ENCODE measurements around the gene IL17REL. TPM values are rescaled to one million over a fixed set of nuclear protein-coding genes. Genes with fewer than 3 reads are reported as not detected.
A peak's percentile ranks its signal among the peaks of the same experiment; 100 is the strongest.

IL17REL gene
- total RNA-seq, 6 experiments from 2014 or later = not detected

DNA sequence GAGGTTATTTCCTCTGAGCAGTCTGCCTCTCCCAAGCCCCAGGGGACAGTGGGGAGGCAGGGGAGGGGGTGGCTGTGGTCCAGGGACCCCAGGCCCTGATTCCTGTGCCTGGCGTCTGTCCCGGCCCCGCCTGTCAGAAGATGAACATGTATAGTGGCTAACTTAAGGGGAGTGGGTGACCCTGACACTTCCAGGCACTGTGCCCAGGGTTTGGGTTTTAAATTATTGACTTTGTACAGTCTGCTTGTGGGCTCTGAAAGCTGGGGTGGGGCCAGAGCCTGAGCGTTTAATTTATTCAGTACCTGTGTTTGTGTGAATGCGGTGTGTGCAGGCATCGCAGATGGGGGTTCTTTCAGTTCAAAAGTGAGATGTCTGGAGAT, 48.9 kb downstream of the IL17REL start:
- H3K4me3 Mint-ChIP-seq = peak overlapping the region; percentile 82
- H3K27ac Mint-ChIP-seq = peak overlapping the region; percentile 46
- H3K36me3 Mint-ChIP-seq (ENCODE audit: low read depth) = peaks cover 5% of the 10 kb centered on the region; the same call in 1 of the 2 replicates
- no peak for DNase-seq
- TF ChIP-seq, protein P1, sequence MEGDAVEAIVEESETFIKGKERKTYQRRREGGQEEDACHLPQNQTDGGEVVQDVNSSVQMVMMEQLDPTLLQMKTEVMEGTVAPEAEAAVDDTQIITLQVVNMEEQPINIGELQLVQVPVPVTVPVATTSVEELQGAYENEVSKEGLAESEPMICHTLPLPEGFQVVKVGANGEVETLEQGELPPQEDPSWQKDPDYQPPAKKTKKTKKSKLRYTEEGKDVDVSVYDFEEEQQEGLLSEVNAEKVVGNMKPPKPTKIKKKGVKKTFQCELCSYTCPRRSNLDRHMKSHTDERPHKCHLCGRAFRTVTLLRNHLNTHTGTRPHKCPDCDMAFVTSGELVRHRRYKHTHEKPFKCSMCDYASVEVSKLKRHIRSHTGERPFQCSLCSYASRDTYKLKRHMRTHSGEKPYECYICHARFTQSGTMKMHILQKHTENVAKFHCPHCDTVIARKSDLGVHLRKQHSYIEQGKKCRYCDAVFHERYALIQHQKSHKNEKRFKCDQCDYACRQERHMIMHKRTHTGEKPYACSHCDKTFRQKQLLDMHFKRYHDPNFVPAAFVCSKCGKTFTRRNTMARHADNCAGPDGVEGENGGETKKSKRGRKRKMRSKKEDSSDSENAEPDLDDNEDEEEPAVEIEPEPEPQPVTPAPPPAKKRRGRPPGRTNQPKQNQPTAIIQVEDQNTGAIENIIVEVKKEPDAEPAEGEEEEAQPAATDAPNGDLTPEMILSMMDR (IDR thresholded peaks at IDR 0.05) = no peak
- no peaks in the 10 kb centered on the region; the same call in none of the 2 replicates for H3K27me3 Mint-ChIP-seq (ENCODE audit: insufficient read depth)
- no peaks in the 10 kb centered on the region for H3K9me3 Mint-ChIP-seq
- peaks cover 22% of the 10 kb centered on the region; the same call in 1 of the 2 replicates for H3K4me1 Mint-ChIP-seq (ENCODE audit: low read depth)

DNA sequence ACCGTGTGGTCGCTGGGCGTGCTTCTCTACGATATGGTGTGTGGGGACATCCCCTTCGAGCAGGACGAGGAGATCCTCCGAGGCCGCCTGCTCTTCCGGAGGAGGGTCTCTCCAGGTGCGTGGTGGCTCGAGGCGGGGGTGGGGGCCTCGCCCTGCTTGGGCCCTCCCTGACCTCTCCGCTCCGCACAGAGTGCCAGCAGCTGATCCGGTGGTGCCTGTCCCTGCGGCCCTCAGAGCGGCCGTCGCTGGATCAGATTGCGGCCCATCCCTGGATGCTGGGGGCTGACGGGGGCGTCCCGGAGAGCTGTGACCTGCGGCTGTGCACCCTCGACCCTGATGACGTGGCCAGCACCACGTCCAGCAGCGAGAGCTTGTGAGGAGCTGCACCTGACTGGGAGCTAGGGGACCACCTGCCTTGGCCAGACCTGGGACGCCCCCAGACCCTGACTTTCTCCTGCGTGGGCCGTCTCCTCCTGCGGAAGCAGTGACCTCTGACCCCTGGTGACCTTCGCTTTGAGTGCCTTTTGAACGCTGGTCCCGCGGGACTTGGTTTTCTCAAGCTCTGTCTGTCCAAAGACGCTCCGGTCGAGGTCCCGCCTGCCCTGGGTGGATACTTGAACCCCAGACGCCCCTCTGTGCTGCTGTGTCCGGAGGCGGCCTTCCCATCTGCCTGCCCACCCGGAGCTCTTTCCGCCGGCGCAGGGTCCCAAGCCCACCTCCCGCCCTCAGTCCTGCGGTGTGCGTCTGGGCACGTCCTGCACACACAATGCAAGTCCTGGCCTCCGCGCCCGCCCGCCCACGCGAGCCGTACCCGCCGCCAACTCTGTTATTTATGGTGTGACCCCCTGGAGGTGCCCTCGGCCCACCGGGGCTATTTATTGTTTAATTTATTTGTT, 49.6 kb downstream of the IL17REL start:
- no peaks in the 10 kb centered on the region for H3K9me3 Mint-ChIP-seq
- peak overlapping the region; percentile 82 for H3K4me3 Mint-ChIP-seq
- H3K27me3 Mint-ChIP-seq (ENCODE audit: insufficient read depth) = no peaks in the 10 kb centered on the region; the same call in none of the 2 replicates
- peaks cover 20% of the 10 kb centered on the region; the same call in 1 of the 2 replicates for H3K4me1 Mint-ChIP-seq (ENCODE audit: low read depth)
- H3K27ac Mint-ChIP-seq = peak overlapping the region; percentile 88
- peaks cover 5% of the 10 kb centered on the region; the same call in 1 of the 2 replicates for H3K36me3 Mint-ChIP-seq (ENCODE audit: low read depth)
- TF ChIP-seq, protein P1 (IDR thresholded peaks at IDR 0.05) = no peak
- no peak for DNase-seq

DNA sequence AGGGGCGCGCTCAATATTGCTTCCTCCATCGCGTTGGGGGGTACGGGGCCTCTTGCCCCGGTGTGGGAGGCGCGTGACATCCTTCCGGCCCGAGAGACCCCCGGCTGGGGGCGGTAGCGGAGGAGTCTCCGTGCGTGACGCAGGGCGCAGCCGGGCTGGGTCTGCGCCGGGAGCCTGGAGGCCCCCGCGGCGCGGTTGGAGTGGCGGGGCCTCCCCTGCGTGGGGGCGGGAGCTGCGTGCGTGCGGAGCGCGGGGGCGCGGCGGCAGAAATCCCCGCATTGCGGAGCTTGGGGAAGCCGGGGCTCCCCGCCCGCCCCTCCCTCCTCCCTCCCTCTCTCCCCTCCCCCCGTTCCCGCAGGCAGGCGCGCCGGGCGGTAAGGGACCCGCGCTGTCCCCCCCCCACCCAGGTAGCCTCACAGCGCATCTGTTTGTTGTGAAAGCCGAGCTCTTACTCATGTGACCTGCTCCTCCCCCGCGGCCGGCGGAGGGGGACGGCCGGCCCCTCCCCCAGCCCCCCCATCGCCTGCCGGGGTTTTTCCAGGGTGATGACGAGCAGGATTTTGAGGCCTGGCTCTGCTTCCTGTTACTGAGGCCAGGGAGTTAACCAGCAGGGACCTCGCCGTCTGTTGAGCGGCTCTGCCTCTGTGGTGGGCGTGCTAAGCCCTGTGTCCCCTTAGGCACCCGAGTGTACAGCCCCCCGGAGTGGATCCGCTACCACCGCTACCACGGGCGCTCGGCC, 50.4 kb downstream of the IL17REL start:
- Mint-ChIP-seq H3K27ac (peak overlapping the region; percentile 88), H3K9me3 (no peaks in the 10 kb centered on the region), H3K27me3 (ENCODE audit: insufficient read depth) (no peaks in the 10 kb centered on the region; the same call in none of the 2 replicates), H3K36me3 (ENCODE audit: low read depth) (peaks cover 5% of the 10 kb centered on the region; the same call in 1 of the 2 replicates), H3K4me1 (ENCODE audit: low read depth) (peaks cover 12% of the 10 kb centered on the region; the same call in 1 of the 2 replicates), H3K4me3 (peak overlapping the region; percentile 89)
- peak; percentile 78 for DNase-seq
- TF ChIP-seq, protein P1 (IDR thresholded peaks at IDR 0.05) = no peak

DNA sequence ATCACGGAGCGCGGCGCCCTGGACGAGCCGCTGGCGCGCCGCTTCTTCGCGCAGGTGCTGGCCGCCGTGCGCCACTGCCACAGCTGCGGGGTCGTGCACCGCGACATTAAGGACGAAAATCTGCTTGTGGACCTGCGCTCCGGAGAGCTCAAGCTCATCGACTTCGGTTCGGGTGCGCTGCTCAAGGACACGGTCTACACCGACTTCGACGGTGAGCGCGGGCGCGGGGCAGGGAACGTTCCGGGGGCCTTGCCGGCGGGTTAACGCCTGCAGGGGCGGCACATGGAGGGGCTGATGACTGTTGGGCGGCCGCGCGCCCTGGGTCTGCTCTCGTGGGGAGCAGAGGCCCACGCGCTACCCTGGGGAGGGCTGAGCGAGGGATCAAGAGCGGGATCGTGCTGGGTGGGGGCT, 51.0 kb downstream of the IL17REL start:
- peaks cover 5% of the 10 kb centered on the region; the same call in 1 of the 2 replicates for H3K36me3 Mint-ChIP-seq (ENCODE audit: low read depth)
- TF ChIP-seq, protein P1 (IDR thresholded peaks at IDR 0.05) = no peak
- no peaks in the 10 kb centered on the region for H3K9me3 Mint-ChIP-seq
- peak overlapping the region; percentile 69 for H3K27ac Mint-ChIP-seq
- peak overlapping the region; percentile 89 for H3K4me3 Mint-ChIP-seq
- H3K27me3 Mint-ChIP-seq (ENCODE audit: insufficient read depth) = no peaks in the 10 kb centered on the region; the same call in none of the 2 replicates
- no peak for DNase-seq
- peaks cover 12% of the 10 kb centered on the region; the same call in 1 of the 2 replicates for H3K4me1 Mint-ChIP-seq (ENCODE audit: low read depth)

DNA sequence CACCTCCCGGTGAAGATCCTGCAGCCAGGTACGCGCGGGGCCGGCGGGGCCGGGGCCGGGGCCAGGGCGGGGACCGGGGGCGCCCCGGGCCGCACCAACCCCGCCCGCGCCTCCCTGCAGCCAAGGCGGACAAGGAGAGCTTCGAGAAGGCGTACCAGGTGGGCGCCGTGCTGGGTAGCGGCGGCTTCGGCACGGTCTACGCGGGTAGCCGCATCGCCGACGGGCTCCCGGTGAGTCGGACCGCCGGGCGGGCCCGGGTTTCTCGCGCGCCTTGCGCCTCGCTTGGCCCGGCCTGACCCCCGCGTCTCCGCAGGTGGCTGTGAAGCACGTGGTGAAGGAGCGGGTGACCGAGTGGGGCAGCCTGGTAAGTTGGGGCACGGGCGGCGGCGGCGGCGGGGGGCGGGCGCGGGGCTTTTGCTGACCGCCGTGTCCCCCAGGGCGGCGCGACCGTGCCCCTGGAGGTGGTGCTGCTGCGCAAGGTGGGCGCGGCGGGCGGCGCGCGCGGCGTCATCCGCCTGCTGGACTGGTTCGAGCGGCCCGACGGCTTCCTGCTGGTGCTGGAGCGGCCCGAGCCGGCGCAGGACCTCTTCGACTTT, 51.5 kb downstream of the IL17REL start:
- H3K36me3 Mint-ChIP-seq (ENCODE audit: low read depth) = peaks cover 5% of the 10 kb centered on the region; the same call in 1 of the 2 replicates
- no peak for DNase-seq
- H3K4me3 Mint-ChIP-seq = peak overlapping the region; percentile 89
- TF ChIP-seq, protein P1 (IDR thresholded peaks at IDR 0.05) = no peak
- peaks cover 12% of the 10 kb centered on the region; the same call in 1 of the 2 replicates for H3K4me1 Mint-ChIP-seq (ENCODE audit: low read depth)
- peak overlapping the region; percentile 69 for H3K27ac Mint-ChIP-seq
- no peaks in the 10 kb centered on the region for H3K9me3 Mint-ChIP-seq
- no peaks in the 10 kb centered on the region; the same call in none of the 2 replicates for H3K27me3 Mint-ChIP-seq (ENCODE audit: insufficient read depth)

Data from HFFc6 (cell line).